Activated naive CD4-positive, alpha-beta T cell (primary cell): ENCODE data around the gene IMP4.
"Not testable (repeated sequence)": the region's sequence is repeated elsewhere in the genome, so short reads cannot be mapped to it uniquely, and the experiment has no call there.

Source experiments
- DNase-seq, 4 experiments: peaks; one replicate each; lab custom pipeline; 2025; lab: John Stamatoyannopoulos, UW

Gene IMP4, protein sequence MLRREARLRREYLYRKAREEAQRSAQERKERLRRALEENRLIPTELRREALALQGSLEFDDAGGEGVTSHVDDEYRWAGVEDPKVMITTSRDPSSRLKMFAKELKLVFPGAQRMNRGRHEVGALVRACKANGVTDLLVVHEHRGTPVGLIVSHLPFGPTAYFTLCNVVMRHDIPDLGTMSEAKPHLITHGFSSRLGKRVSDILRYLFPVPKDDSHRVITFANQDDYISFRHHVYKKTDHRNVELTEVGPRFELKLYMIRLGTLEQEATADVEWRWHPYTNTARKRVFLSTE

DNA sequence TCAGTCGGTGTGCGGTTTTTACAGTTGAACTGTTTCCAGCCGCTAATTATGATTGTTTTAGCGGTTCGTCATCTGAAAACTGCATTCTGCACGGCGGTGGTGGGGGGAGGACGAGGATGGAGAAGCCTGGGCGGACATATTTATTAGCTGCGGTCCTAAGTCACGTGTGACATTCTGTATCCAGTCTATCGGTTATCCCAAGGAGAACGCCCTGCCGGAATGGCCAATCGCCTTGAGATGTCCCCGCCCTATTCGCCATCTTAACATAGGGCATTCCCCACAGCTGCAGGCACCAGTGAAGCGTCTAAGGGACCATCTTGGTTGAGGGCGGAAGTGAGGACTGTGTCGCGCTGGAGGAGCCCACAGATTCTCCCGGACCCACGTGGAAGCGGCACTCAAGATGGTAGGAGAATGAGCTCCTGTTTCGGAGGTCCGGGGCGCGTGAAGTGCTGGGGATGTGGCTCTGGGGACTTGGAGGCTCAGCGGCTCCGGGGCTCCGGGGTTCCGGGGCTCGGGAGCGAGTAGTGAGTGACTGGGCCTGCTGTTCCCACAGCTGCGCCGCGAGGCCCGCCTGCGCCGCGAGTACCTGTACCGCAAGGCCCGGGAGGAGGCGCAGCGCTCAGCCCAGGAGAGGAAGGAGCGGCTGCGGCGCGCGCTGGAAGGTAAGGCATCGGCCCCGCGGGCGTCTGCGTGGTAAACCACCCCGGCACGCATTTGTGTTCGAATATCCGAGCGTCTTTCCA lies at the start of gene IMP4:
Gene IMP4, plus strand, starts transcription at position 365 of the 743 bp plus-strand sequence. Its CDS starts 36 bp downstream, at position 401.
- peak; percentile 65 to 86 (median 80) for DNase-seq

DNA sequence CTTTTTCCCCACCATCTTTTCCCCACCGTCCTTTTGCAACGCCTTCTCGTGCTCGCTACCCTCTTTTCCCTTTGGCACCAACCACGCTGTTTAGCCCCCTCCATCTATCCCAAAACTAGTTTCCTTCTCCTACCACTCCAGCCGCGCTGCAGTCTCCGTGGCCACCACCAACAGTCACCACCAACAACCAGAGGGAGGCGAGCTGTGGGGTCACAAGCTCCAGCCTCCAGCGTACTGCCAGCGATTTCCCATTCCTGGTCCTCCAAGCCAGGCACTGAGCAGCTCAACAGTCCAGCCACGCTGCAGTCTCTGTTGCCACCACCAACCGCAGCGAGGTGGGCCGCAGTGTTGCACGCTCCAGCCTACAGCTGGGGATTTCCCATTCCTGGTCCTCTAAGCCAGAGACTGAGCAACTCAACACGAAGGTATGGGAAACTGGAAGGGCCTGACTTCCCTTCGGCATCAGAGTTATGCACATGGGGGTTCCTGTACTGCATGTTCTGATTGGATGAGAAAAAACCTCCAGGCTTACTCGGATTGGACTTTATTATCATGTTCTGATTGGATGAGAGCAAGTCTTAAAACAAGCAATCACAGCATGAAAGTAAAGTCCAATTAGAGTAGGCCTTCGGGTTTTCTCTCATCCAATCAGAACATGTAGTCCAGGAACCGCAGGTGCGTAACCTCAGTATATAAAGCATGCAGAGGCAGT lies 42.3 kb upstream of the IMP4 start:
- no peak for DNase-seq

DNA sequence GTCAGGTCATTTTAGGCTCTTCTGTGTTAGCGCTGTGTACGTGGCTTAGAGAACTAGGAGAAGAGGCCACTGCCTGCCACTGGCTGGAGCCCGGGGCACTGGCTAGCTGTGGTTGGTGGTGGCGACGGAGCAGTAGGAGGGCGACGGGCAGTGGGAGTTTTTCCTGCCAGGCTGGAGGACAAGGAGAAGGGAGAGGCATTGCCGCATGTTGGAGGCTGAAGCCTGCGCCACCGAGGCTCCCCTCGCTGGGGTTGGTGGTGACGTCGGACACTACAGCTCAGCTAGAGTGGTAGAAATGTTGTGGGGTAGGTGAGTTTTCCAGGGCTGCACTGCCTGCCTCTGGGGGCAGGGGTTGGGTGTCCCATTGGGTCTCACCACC lies 41.7 kb upstream of the IMP4 start:
- no peak for DNase-seq

DNA sequence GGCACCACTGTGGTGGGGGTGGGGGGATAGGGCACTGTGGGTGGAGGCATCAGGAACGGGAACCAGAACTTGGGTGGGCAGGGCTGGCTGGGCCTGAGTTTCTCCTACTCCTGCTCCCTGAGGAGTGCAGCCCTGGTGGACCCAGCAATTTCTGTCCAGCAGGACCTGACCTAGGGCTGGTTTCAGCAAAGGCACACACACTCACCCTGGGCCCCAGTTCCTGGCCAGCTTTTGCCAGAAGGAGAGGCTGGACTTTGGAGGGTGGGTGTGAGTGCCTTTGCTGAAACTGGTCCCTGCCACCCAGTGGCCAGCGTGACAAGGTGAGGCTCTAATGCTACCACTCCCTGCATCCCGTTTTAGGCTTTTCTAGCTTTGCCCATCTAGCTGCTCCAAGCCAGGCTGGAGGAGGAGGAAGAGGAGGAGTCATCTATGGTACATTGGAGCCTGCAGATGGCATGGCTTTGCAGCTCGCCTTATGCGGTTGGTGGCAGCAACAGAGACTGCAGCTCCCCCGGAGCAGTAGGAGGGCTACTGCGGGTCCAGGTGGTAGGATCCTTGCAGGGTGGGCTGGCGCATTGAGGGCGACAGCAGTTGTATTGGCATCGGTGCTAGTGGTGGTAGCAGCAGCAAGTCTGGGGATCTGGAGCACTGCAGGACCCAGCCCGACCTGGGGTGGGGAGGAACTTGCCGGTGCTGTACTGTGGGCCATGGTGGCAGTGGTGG lies 40.4 kb upstream of the IMP4 start:
- no peak for DNase-seq

DNA sequence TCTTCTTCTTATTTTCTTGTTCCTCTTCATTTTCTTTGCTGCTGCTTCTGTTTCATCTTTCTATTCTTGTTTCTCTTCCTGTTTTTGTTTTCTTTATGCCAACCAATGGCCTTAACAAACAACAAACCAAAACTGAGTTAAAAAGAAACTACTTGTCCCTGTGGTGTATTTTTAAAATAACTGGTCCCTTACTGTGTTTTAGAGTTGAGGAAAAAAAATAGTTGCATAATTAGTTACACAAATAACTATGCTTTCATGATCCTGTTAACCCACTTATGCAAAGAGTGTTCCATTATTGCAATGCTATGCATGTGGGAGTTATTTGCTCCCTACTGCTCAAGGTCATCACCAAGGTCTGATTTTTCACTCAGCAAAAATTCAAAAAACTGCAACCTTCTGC lies 39.5 kb upstream of the IMP4 start:
- no peak for DNase-seq

DNA sequence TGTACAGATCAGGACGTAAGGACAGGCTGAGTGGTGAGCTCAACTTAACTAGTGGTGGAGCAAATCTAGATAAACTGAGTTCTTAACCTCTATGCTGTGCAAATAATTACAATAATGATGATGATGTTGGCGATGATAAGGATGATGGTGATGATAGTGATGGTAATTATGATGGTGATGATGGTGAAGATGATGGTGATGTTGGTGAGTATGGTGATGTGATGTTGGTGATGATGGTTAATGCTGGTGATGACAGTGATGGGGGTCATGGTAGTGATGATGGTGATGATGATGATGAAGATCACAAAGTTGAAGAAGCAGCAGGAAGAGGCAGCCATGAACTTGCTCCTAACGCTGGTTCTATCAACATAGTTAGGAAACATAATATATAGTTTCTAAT lies 38.0 kb upstream of the IMP4 start:
- no peak for DNase-seq

DNA sequence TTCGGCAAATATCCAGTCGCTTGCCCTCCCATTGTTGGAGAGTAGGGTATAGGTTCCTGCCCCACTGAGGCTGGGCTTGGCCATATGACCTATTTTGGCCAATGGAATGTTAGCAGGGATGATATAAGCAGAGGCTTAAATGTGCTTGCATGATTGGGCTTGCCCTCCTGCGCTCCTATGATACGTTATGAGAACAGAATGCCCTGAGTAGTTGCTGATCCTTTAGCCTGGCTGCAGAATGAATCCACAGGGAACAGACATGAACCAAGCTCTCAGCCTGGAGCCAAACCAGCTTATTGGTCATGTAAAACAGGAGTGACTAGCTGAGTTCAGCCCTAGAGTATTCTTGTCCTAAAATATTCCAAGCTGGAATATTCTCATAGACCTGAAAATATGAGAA lies 34.8 kb upstream of the IMP4 start:
- DNase-seq, result no peak

DNA sequence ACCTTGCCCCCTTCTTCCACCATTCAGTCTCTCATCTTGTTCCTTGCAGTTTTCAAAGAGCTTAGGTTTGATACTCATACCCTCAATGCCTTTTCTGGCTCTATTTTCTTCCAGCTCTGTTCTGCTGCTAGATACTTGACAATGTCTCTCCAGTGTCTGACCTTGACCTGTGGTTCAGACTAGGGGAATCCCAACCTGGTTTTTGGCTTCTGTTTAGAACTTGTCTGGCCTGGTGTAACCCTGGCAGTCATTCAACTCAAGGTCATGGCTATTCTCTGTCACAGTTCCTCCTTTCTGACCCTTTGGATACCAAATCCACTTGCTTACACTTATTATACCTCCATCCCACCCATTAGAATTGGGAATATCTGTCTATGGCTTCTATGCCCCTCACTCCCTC lies 31.8 kb upstream of the IMP4 start:
- no peak for DNase-seq

DNA sequence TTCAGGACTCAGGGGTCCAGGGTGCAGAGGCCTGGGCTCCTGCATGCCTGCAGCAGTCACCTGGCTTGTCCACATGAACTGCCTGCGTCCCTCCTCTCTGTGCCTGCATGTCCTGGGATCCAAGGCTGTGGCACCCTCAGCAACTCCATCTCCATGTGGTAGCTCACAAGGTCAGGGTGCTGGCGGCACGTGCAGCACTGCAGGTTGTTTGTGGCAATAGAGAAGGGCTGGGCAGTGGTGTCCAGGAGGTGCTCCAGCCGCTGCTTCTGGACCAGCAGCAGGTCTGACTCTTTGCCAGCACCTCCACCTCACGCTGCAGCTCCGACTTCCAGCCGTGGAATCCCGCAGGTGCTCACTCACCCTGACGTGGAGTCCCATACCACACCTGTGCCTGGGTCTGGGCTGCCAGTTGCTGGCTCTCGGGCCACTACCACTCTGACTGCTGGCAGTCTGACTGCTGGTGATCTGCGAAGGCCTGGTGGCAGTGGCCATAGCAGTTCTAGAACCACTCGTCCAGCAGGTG lies 28.8 kb upstream of the IMP4 start:
- DNase-seq, result no peak

DNA sequence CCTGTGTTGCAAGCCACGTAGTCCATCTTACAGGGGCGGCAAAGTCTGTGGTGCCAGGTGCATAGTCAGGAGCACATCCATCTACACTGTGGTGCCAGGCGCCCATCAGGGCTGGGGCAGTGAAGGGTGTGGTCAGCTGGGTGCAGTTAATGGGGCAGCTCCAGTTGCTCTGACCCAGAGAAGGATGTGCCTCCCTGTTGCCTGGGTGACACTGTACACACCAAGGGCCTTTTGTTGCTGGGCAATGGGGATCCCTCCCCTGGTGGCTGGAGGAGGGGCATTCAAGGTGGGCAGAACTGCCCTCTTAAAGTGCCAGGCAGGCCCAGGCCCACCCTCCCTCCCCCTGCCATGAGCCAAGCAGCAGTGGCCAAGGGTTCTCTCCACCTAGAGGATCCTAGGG lies 28.3 kb upstream of the IMP4 start:
- DNase-seq, result no peak

DNA sequence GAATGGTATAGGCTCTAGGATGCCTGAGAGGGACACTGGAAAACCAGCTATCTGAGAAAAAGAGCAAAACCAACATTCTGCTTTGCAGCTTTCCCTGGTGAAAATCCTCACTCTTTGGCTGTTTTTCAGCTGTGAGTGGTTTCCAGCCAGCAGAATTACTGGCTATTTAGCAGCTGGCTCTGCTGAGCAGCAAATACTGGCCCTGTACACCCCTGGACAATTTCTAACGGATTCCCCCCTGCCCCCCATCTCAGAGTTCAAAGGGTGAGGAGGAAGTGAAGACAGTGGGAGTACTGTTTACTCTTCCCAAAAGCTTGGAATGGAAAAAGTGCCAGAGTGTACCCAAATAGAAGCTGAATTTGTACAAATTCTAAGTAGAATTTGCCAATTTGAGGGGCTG lies 26.1 kb upstream of the IMP4 start:
- DNase-seq, result no peak

DNA sequence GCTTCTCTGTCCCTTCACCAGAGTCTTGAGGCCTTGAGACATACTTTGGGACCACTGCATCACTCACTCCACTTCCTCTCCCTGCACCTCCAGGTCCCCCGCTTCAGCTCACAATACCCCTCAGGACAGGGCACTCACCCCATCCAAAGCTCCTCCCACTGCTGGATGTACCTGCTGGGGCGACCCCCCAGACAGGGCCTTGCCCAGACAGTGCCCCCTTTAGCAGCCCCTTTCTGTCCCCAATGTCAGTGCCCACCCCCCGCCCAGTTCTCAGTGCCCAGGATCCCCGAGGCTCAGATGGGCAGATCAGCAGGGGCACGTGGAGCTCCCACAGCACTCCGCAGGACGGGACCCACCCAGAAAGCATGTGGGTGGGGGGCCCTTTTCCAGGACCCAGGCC lies 23.8 kb upstream of the IMP4 start:
- no peak for DNase-seq

DNA sequence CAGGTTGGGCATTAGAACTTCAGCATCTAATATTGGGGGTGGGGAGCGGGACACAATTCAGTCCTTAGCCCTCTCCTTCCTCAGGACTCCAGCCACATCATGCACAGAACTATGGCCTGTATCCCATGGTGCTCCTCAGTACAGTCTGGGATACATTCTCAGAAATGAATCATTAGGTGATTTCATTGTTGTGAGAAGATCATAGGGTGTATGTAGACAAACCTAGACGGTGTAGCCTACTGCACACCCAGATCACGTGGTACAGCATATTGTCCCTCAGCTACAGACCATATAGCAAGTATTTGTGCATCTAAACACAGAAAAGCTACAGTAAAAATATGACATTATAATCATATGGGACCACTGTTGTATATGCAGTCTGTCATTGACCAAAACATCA lies 23.2 kb upstream of the IMP4 start:
- no peak for DNase-seq

DNA sequence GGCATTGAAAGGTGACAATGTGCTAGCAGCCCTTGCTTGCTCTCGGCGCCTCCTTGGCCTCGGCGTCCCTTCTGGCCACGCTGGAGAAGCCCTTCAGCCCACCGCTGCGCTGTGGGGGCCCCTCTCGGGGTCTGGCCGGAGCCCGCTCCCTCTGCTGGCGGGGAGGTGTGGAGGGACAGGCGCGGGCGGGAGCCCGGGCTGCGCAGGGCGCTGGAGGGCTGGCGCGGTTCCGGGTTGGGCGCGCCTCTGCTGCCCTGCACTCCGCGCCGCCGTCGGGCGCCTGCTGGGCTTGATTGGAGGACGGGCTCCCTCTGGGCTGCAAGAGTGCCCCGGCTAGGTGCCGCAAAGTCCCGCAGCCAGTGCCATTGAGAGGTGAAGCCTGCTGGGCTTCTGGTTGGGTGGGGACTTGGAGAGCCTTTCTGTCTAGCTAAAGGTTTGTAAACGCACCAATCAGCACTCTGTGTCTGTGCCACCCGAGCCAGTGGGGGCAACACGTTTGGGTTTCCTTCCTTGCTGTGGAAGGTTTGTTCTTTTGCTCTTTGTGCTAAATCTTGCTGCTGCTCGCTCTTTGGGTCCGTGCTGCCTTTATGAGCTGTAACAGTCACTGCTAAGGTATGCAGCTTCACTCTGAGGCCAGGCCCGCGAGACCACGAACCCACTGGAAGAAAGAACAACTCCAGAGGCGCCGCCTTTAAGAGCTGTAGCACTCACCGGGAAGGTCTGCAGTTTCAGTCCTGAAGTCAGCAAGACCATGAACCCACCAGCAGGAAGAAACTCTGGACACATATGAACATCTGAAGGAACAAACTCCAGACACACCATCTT lies 14.8 kb upstream of the IMP4 start:
- DNase-seq, result no peak

DNA sequence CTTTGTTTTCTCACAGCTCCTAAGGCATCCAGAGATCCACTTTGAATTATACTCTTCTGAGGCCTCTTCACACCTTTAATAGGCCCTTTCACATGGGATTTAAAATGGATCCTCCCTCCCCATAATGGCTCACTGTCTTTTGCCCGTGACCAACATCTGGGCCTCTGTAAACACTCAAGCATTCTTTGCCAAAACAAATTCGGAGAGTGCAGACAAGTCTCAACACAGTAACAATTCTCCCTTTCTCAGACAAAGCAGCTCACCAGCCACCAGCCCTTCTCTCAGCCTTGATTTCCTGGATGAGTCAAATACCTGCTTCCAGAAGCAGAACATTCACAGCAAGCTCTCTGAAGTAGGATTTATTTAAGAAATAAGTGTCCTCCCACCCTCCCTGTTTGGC lies 14.0 kb upstream of the IMP4 start:
- DNase-seq, result no peak

DNA sequence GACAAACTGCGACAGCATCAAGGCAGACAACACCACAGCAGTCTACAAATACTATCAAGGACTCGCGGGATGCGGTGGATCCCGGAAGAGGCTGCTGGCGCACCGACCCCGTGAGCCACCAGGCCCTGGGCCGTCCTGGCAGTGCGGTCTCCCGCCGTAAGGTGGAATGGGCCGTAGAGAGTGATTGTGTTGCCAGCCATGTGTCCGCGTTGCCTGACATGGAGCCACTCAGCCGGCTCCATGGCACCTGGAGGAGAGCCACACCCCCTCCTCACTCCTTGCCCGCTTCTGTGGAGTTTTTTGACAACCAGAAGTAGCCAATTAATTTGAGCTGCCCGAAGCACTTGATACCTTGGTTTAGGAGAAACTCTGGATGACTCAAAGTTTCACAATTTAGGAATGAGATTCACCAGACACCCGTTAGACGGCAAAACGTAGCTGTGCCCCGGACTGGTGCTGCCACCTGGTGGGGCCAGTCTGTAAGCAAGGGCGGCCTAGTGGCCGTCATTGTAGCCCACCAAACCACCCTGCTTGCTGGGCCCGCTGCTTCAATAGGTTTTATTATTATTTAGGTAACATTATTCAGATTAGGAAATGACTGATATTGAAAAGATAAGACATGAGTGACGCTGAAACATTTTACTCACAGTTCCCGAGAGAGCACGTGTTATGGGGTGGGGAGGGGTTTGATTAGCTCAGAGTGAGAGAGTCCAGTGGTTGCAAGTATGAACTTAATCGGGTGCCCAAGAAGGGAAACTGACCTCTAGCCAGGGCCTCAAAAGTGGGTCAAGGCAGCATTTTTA lies 10.2 kb upstream of the IMP4 start:
- peak; percentile 12 to 66 (median 36) for DNase-seq

DNA sequence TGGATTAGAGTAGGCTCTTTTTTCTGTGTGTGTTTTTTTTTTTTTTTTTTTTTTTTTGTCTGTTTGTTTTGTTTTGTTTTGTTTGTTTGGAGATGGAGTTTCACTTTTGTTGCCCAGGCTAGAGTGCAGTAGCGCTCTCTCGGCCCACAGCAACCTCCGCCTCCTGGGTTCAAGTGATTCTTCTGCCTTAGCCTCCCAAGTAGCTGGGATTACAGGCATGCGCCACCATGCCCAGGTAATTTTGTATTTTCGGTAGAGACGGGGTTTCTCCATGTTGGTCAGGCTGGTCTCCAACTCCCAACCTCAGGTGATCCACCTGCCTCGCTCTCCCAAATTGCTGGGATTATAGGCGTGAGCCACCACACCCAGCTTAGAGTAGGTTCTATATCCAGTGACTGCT lies 9.4 kb upstream of the IMP4 start:
- DNase-seq, result not testable (repeated sequence)

DNA sequence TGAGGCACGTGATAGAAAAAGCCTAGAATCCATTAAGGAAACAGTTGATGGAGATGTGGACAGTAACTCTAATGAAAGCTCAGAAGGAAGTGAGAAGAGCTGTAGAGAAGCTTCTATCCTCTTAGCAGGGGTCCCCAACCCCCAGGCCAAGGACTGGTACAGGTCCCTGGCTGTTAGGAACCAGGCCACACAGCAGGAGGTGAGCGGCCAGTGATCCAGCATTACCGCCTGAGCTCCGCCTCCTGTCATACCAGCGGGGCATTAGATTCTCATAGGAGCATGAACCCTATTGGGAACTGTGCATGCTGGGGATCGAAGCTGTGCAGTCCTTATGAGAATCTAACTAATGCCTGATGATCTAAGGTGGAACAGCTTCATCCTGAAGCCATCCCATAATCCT lies 8.7 kb upstream of the IMP4 start:
- DNase-seq, result no peak

DNA sequence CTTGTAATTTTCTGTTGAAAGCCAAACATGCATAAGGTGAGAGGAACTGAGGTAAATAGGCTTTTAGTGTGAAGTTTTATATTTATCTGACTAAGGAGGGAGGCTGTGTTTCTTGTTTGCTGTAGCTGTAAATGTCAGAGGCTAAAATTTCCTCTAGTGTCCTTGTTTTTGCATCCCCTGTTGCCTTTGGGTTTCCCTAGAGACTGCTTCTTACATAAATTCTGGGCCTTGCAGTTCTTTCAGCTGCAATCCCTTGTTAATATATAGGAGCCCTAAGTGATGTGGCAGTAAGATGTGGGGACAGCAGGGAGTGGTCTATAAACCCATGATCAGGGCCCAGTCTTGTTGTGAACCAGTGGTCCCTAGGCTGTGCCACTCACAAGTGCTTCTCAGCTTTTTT lies 7.5 kb upstream of the IMP4 start:
- DNase-seq, result no peak

DNA sequence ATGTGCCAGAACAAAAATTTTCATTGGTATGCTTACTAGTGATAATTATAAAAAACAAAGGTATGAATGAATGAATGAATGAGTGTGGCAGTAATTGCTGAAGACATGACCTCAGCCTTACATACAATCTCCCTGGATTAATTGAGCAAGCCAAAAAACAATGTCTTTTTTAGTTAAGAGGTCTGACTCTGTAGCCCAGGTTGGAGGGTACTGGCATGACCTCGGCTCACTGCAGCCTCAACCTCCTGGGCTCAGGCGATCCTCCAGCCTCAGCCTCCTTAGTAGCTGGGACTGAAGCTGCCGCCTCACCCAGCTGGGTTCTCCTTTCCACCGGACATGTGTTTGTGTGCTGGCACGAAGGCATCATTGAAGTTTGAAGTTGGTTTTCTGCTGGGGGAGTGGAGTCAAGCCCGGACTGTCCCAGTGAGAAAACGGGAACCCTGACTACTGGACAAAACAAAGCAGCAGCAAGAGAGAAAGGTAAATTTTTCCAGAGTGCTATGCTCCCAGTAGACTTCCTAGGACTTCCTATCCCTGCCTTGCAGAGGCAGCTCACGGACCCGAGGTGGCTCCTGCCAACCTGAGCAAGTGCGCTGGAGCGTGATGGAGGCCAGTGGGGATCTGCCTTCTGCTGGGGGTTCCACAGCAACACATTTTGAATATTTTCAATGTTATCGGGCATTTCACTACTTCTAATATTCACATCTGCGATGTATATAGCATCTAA lies 6.4 kb upstream of the IMP4 start:
- no peak for DNase-seq
